ENCODE data around the gene SSB. TPM values are rescaled to one million over a fixed set of nuclear protein-coding genes. Genes with fewer than 3 reads are reported as not detected.
A peak's percentile ranks its signal among the peaks of the same experiment; 100 is the strongest.

Gene SSB
- total RNA-seq, 1 experiment from 2014 or later: 113 TPM

DNA sequence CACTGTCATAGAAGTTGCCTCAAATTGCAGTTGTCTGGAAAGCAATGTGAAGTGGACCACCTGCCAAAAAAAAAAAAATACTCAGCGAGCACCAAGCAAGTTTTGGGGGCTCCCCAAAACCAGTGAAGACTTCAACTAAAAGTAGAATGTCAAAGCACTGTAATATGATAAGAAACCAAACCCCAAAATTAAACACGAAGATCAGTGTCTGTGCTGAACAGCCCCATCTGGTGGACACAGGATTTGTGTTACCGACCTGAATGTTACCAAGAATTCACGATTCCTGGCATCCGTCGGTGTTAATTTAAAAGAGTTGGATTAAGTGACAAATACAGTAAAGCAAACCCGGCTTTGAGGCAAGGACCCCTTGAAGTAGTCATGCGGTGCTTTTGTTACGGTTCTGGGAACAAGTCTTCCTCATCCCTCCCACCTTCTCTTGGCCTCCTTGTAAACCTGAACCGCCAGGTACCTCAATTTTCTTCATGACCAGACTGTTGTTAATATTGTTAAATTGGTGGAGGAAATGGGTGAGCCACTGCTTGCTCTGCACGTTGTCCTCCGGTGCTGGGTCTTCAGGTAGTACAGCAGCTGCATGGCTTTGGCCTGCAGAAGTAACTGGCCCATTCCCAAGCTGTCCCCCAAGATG, 31.3 kb upstream of the SSB start:
- H3K9me3 Mint-ChIP-seq (ENCODE audit: unreplicated experiment): no peaks in the 10 kb centered on the region
- no peaks in the 10 kb centered on the region for H3K4me1 Mint-ChIP-seq (ENCODE audit: insufficient read depth, unreplicated experiment)
- no TSS peak for BruUV-seq (replicated peaks)
- peak; percentile 44 for TF ChIP-seq CTCF (IDR thresholded peaks at IDR 0.05; ENCODE audit: unreplicated experiment)
- H3K27ac Mint-ChIP-seq (ENCODE audit: low read depth, unreplicated experiment): no peak overlapping the region
- intact Hi-C loops (cut with micrococcal nuclease): no loop called here
- ChIA-PET POLR2A (no interaction called here), CTCF (interaction anchor here (0.6 to 1.2 kb wide), 6 partner anchors 21 to 832 kb away, joined by 3 to 6 read pairs (median 3); no protein-coding TSS in a partner anchor)
- no peak overlapping the region for H3K4me3 Mint-ChIP-seq (ENCODE audit: unreplicated experiment)
- no peaks in the 10 kb centered on the region for H3K36me3 Mint-ChIP-seq (ENCODE audit: insufficient read depth, unreplicated experiment)
- DNase-seq (ENCODE audit: unreplicated experiment): peak; percentile 70
- no peaks in the 10 kb centered on the region for H3K27me3 Mint-ChIP-seq (ENCODE audit: insufficient read depth, unreplicated experiment)

DNA sequence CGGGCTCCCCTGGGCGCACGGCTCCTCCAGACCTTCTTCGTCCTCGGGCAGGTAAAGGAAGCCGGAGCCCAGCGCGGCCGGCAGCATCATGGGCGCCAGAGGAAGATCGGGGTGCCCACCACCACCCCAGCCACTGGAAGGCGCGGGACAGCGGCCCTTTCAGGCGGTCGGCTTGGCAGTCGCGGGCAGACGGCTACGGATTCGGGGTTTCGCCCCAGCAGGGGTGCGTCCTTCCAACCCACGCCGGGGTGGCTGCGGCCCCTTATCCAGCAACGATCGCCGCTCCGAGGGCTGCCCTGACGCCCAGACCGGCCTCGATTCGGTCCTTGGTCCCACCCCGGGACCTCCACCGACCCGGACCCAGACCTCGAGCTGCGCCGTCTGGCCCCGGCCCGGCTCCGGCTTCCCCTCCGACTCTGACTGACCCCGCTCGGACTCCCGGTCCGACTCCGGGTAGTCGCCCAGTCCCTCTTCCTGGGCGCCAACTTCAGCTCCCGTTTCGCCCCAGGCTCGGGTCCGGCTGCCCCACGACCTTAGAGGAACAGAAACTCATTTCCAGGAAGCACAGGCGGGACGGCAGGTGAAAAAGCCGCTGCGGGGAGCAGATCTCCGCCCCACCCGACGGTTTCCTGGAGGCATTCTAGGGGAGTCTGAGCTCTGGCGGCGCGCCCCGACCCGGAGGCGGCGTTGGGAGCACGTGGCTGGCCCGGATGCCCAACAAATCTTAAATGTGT, 30.2 kb upstream of the SSB start:
- Mint-ChIP-seq H3K36me3 (ENCODE audit: insufficient read depth, unreplicated experiment) (no peaks in the 10 kb centered on the region), H3K9me3 (ENCODE audit: unreplicated experiment) (no peaks in the 10 kb centered on the region), H3K4me3 (ENCODE audit: unreplicated experiment) (no peak overlapping the region), H3K4me1 (ENCODE audit: insufficient read depth, unreplicated experiment) (no peaks in the 10 kb centered on the region), H3K27me3 (ENCODE audit: insufficient read depth, unreplicated experiment) (no peaks in the 10 kb centered on the region), H3K27ac (ENCODE audit: low read depth, unreplicated experiment) (no peak overlapping the region)
- intact Hi-C loops (cut with micrococcal nuclease): no loop called here
- ChIA-PET CTCF (interaction anchor here (0.6 to 1.2 kb wide), 8 partner anchors 10 to 879 kb away, joined by 3 to 6 read pairs (median 3); no protein-coding TSS in a partner anchor), POLR2A (no interaction called here)
- BruUV-seq (replicated peaks): no TSS peak
- no peak for TF ChIP-seq CTCF (IDR thresholded peaks at IDR 0.05; ENCODE audit: unreplicated experiment)
- no peak for DNase-seq (ENCODE audit: unreplicated experiment)

GRCh38 chr2:169771021-169771420, 27.6 kb upstream of the SSB start:
- Mint-ChIP-seq H3K27me3 (ENCODE audit: insufficient read depth, unreplicated experiment) (no peaks in the 10 kb centered on the region), H3K4me3 (ENCODE audit: unreplicated experiment) (no peak overlapping the region), H3K4me1 (ENCODE audit: insufficient read depth, unreplicated experiment) (peaks cover 5% of the 10 kb centered on the region), H3K36me3 (ENCODE audit: insufficient read depth, unreplicated experiment) (no peaks in the 10 kb centered on the region), H3K9me3 (ENCODE audit: unreplicated experiment) (no peaks in the 10 kb centered on the region), H3K27ac (ENCODE audit: low read depth, unreplicated experiment) (no peak overlapping the region)
- intact Hi-C loops (cut with micrococcal nuclease): no loop called here
- BruUV-seq (replicated peaks): no TSS peak
- TF ChIP-seq CTCF (IDR thresholded peaks at IDR 0.05; ENCODE audit: unreplicated experiment): no peak
- ChIA-PET POLR2A (interaction anchor here (0.6 to 1.2 kb wide), 2 partner anchors 11 to 80 kb away, joined by 3 read pairs; no protein-coding TSS in a partner anchor), CTCF (interaction anchor here (0.7 to 0.9 kb wide), 2 partner anchors 28 to 167 kb away, joined by 3 to 4 read pairs; partner anchors contain the start of gene SSB)
- no peak for DNase-seq (ENCODE audit: unreplicated experiment)

- no TSS peak for BruUV-seq (replicated peaks)
- no peak for TF ChIP-seq CTCF (IDR thresholded peaks at IDR 0.05; ENCODE audit: unreplicated experiment)
- Mint-ChIP-seq H3K36me3 (ENCODE audit: insufficient read depth, unreplicated experiment) (no peaks in the 10 kb centered on the region), H3K4me3 (ENCODE audit: unreplicated experiment) (no peak overlapping the region), H3K4me1 (ENCODE audit: insufficient read depth, unreplicated experiment) (peaks cover 10% of the 10 kb centered on the region), H3K9me3 (ENCODE audit: unreplicated experiment) (no peaks in the 10 kb centered on the region), H3K27ac (ENCODE audit: low read depth, unreplicated experiment) (no peak overlapping the region), H3K27me3 (ENCODE audit: insufficient read depth, unreplicated experiment) (no peaks in the 10 kb centered on the region)
- intact Hi-C loops (cut with micrococcal nuclease): no loop called here
- DNase-seq (ENCODE audit: unreplicated experiment): no peak
- POLR2A ChIA-PET: interaction anchor here (1.2 kb wide), 1 partner anchor 11 kb away, joined by 3 read pairs; no protein-coding TSS in a partner anchor
- CTCF ChIA-PET: no interaction called here
Observed at GRCh38 chr2:169771612-169772011, 27.1 kb upstream of the SSB start.

Measured in MCF 10A (cell line).